A549 (cell line): ENCODE data around the gene SH3PXD2A. TPM values are rescaled to one million over a fixed set of nuclear protein-coding genes. Genes with fewer than 3 reads are reported as not detected.

ENCODE experiments used
- ATAC-seq, 2 experiments: fragments of 200-7000 bp in 1 of 2; fragments of >200 bp in 1 of 2; cut with Nextera tagmentation in 1 of 2; cut with Tn5 transposase in 1 of 2; 3 replicates each; pipeline versions ENCODE4 v1.8.0 to v1.9.1; 2018 to 2020; ENCODE audit warnings: mild to moderate bottlenecking in 1 of 2, moderate library complexity in 1 of 2
- CTCF ChIA-PET: fragments of 300-600 bp; sonication (Branson Sonifier 250); formaldehyde crosslinking; extraction: SDS; loops from one replicate; lab custom pipeline; 2021; ENCODE audit warnings: antibody characterized with exemption, inconsistent platforms; lab: Yijun Ruan, JAX
- POLR2A ChIA-PET: fragments of 350-600 bp; formaldehyde crosslinking; extraction: SDS; loops from one replicate; lab custom pipeline; 2021; ENCODE audit warnings: antibody characterized with exemption, inconsistent platforms; lab: Yijun Ruan, JAX
- DNase-seq, 2 experiments: peaks; one replicate each; pipeline versions ENCODE4 v3.0.0 to v3.0.0-alpha.2; 2011 to 2016; ENCODE audit warnings: low read depth in 1 of 2, low spot score in 1 of 2
- FAIRE-seq: peaks from 2 replicates; lab custom pipeline; 2011; peaks lifted over from hg19 to GRCh38; lab: Jason Lieb, UNC
- H3K27ac ChIP-seq, 2 experiments: fragments of >200 bp; sonication (Bioruptor Twin); formaldehyde crosslinking; 3 replicates each; pipeline ENCODE4 v1.5.1; 2016 to 2017
- H3K4me1 ChIP-seq: fragments of >200 bp; sonication (Bioruptor Twin); formaldehyde crosslinking; 3 replicates; pipeline ENCODE4 v1.6.1; 2016
- H3K4me2 ChIP-seq: fragments of >200 bp; sonication (Bioruptor Twin); formaldehyde crosslinking; 3 replicates; pipeline ENCODE4 v1.6.1; 2016
- H3K4me3 ChIP-seq: fragments of >200 bp; sonication (Bioruptor Twin); formaldehyde crosslinking; 3 replicates; pipeline ENCODE4 v1.5.1; 2016
- H3K9me3 ChIP-seq: fragments of >200 bp; sonication (Bioruptor Twin); formaldehyde crosslinking; 3 replicates; pipeline ENCODE4 v1.6.1; 2016
- BHLHE40 ChIP-seq: IDR thresholded peaks from 2 replicates; pipeline ENCODE4 v1.6.1; 2012; ENCODE audit warnings: low read depth, low read length, inconsistent platforms
- CBX8 ChIP-seq: fragments of 200-600 bp; sonication (generic); IDR thresholded peaks from 2 replicates; pipeline ENCODE4 v1.6.1; 2016
- CHD2 ChIP-seq: fragments of 150-350 bp; IDR thresholded peaks from 2 replicates; pipeline ENCODE4 v1.6.1; 2014; ENCODE audit warnings: low read length; ENCODE audit not compliant: partially characterized antibody
- GATA3 ChIP-seq: IDR thresholded peaks from 2 replicates; pipeline ENCODE4 v1.6.1; 2012; ENCODE audit warnings: borderline replicate concordance
- HEYL ChIP-seq: fragments of 250-450 bp; sonication (Bioruptor Pico); IDR thresholded peaks from 2 replicates; pipeline ENCODE4 v1.8.0; 2021; ENCODE audit warnings: mild to moderate bottlenecking, moderate library complexity
- HOXA7 ChIP-seq: fragments of 250-450 bp; sonication (Bioruptor Pico); IDR thresholded peaks from 2 replicates; pipeline ENCODE4 v1.5.0; 2020; ENCODE audit warnings: mild to moderate bottlenecking, moderate library complexity
- HOXB5 ChIP-seq: fragments of 250-450 bp; sonication (Bioruptor Pico); IDR thresholded peaks from 2 replicates; pipeline ENCODE4 v1.5.0; 2020; ENCODE audit warnings: mild to moderate bottlenecking, moderate library complexity
- JUNB ChIP-seq: fragments of >200 bp; sonication (Bioruptor Twin); formaldehyde crosslinking; IDR thresholded peaks from 2 replicates; pipeline ENCODE4 v1.6.1; 2016
- KDM1A ChIP-seq: fragments of 200-600 bp; sonication (generic); IDR thresholded peaks from 2 replicates; pipeline ENCODE4 v1.6.1; 2016; ENCODE audit warnings: low read depth, mild to moderate bottlenecking
- KDM5A ChIP-seq: fragments of 200-600 bp; sonication (generic); IDR thresholded peaks from 2 replicates; pipeline ENCODE4 v1.6.1; 2016; ENCODE audit warnings: antibody characterized with exemption, mild to moderate bottlenecking
- MAZ ChIP-seq: fragments of 150-350 bp; IDR thresholded peaks from 2 replicates; pipeline ENCODE4 v1.6.1; 2014; ENCODE audit warnings: antibody characterized with exemption, low read depth, low read length, borderline replicate concordance
- NFE2L2 ChIP-seq: fragments of 150-350 bp; conservative IDR thresholded peaks from 2 replicates; pipeline ENCODE4 v1.6.1; 2014; ENCODE audit warnings: low read length
- NR3C1 ChIP-seq: fragments of >200 bp; sonication (Bioruptor Twin); formaldehyde crosslinking; IDR thresholded peaks from 3 replicates; pipeline ENCODE4 v1.6.1; 2017
- PHF8 ChIP-seq: fragments of 200-600 bp; sonication (generic); IDR thresholded peaks from 2 replicates; pipeline ENCODE4 v1.6.1; 2016; ENCODE audit warnings: low read depth, mild to moderate bottlenecking, antibody characterized with exemption, moderate library complexity, borderline replicate concordance
- RAD21 ChIP-seq, 2 experiments: fragments of >200 bp in 1 of 2; sonication (Bioruptor Twin) in 1 of 2; formaldehyde crosslinking in 1 of 2; IDR thresholded peaks in 1 of 2; conservative IDR thresholded peaks in 1 of 2; 2 replicates in 1 of 2; 3 replicates in 1 of 2; pipeline ENCODE4 v1.6.1; 2012 to 2018; ENCODE audit warnings: inconsistent platforms in 1 of 2
- RCOR1 ChIP-seq: fragments of 150-350 bp; IDR thresholded peaks from 2 replicates; pipeline ENCODE4 v1.6.1; 2014; ENCODE audit warnings: antibody characterized with exemption, low read length, low read depth
- RNF2 ChIP-seq: fragments of 200-600 bp; sonication (generic); IDR thresholded peaks from 2 replicates; pipeline ENCODE4 v1.6.1; 2016; ENCODE audit warnings: low read depth, mild to moderate bottlenecking, antibody characterized with exemption, moderate library complexity, borderline replicate concordance
- SREBF2 ChIP-seq: fragments of 450-650 bp; IDR thresholded peaks from 2 replicates; pipeline ENCODE4 v1.6.1; 2014; ENCODE audit warnings: mild to moderate bottlenecking, moderate library complexity
- ZFP36 ChIP-seq: fragments of 450-650 bp; IDR thresholded peaks from 2 replicates; pipeline ENCODE4 v1.6.1; 2014; ENCODE audit warnings: borderline replicate concordance; ENCODE audit not compliant: partially characterized antibody
- ZNF302 ChIP-seq: fragments of 250-450 bp; sonication (Bioruptor Pico); IDR thresholded peaks from 2 replicates; pipeline ENCODE4 v1.9.0; 2021; ENCODE audit warnings: inconsistent platforms, mild to moderate bottlenecking, moderate library complexity
- ZSCAN20 ChIP-seq: fragments of 250-450 bp; sonication (Bioruptor Pico); IDR thresholded peaks from 2 replicates; pipeline ENCODE4 v1.8.0; 2022; ENCODE audit warnings: mild to moderate bottlenecking, moderate library complexity
- WGBS: methylation state at CpG from one replicate; pipeline ENCODE4 v1.1.6; 2017; ENCODE audit errors: missing lambda C conversion rate; 5-methylcytosine and 5-hydroxymethylcytosine counted together
- polyA plus RNA-seq, 4 experiments: library from polyadenylated mRNA; depleted of rRNA in 3 of 4; stranded (reverse); fragments of >200 nt; fragmentation: RNase III in 1 of 4; extraction: RNeasy Plus Mini Kit Qiagen cat#74134 plus additional on column Dnase treatment in 1 of 4; gene quantifications; 2 replicates in 3 of 4; 3 replicates in 1 of 4; pipeline ENCODE4 v1.2.3, GENCODE V29; 2011 to 2017
- TF ChIP-seq, protein P1 (sequence below): fragments of 250-450 bp; sonication (Bioruptor Pico); IDR thresholded peaks from 2 replicates; pipeline ENCODE4 v1.5.0; 2021; ENCODE audit warnings: mild to moderate bottlenecking, moderate library complexity, borderline replicate concordance
- TF ChIP-seq, protein P2 (sequence below): IDR thresholded peaks from 2 replicates; pipeline ENCODE4 v1.6.1; 2012
- TF ChIP-seq, protein P3 (sequence below): fragments of 200-600 bp; sonication (generic); IDR thresholded peaks from 2 replicates; pipeline ENCODE4 v1.6.1; 2016; ENCODE audit warnings: antibody characterized with exemption, mild to moderate bottlenecking, moderate library complexity

The SH3PXD2A gene
- polyA plus RNA-seq, 2 of the 4 experiments (the other 2 are of a cell fraction): 2.4 to 3.9 TPM

DNA sequence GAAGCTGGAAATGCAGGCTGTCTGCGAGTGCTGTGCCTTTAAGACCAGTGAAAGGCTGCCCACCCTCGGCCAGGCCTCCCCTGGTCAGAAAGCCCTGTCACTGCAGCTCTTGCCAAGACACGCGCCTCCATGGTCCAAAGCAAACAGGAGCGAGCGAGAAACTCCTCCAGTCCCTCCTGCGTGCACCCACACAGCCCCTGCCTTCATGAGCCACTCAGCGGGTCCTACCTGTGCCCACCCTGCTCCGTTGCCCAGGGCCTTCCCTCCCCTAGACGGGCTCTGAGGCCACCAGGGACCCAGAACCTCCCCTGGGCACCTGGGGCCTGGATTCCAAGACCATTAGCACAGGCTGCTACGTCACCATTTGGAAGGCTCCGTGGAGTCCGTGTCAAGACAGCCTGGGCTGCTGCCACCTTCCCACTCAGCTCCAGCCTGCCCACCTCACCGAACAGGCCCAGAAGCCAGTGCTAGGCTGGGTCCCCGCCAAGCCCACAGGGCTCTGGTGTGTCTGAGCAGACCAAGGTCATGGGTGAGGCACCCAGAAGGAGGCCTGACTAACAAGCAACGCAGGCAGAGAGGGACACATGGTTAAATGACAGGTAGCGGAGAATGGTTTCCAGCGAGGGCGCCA, 217.3 kb downstream of the SH3PXD2A start:
- ATAC-seq: no peak
- no peak overlapping the region; a peak in 1 of 6 replicates for H3K27ac ChIP-seq
- POLR2A ChIA-PET: no interaction called here
- no peak overlapping the region for H3K4me3 ChIP-seq
- DNase-seq: no peak
- H3K4me1 ChIP-seq: no peaks in the 10 kb centered on the region; the same call in 2 of the 3 replicates
- FAIRE-seq: no peak
- CTCF ChIA-PET: interaction anchor here (0.6 to 2.5 kb wide), 5 partner anchors 33 to 74 kb away, joined by 3 to 12 read pairs (median 4); no protein-coding TSS in a partner anchor
- 85% methylated on average over 16 of the region's 19 CpGs for WGBS
- no peak for TF ChIP-seq MAZ
- TF ChIP-seq, protein P1, sequence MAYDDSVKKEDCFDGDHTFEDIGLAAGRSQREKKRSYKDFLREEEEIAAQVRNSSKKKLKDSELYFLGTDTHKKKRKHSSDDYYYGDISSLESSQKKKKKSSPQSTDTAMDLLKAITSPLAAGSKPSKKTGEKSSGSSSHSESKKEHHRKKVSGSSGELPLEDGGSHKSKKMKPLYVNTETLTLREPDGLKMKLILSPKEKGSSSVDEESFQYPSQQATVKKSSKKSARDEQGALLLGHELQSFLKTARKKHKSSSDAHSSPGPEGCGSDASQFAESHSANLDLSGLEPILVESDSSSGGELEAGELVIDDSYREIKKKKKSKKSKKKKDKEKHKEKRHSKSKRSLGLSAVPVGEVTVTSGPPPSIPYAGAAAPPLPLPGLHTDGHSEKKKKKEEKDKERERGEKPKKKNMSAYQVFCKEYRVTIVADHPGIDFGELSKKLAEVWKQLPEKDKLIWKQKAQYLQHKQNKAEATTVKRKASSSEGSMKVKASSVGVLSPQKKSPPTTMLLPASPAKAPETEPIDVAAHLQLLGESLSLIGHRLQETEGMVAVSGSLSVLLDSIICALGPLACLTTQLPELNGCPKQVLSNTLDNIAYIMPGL: no peak
- no peak for TF ChIP-seq HOXB5 (CRISPR knock-in tag)
- no peak for TF ChIP-seq RAD21 (conservative IDR thresholded peaks at IDR 0.05 in 1 of 2, IDR thresholded peaks at IDR 0.05 in 1 of 2)
- no peak for TF ChIP-seq NR3C1
- TF ChIP-seq, protein P2, sequence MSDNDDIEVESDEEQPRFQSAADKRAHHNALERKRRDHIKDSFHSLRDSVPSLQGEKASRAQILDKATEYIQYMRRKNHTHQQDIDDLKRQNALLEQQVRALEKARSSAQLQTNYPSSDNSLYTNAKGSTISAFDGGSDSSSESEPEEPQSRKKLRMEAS: no peak
- TF ChIP-seq ZSCAN20: no peak
- no peak for TF ChIP-seq CHD2
- TF ChIP-seq CBX8: no peak
- no peak for TF ChIP-seq JUNB
- no peak for TF ChIP-seq KDM5A
- no peak for TF ChIP-seq KDM1A
- TF ChIP-seq ZFP36: no peak
- H3K4me2 ChIP-seq: no peak overlapping the region
- no peaks in the 10 kb centered on the region for H3K9me3 ChIP-seq

DNA sequence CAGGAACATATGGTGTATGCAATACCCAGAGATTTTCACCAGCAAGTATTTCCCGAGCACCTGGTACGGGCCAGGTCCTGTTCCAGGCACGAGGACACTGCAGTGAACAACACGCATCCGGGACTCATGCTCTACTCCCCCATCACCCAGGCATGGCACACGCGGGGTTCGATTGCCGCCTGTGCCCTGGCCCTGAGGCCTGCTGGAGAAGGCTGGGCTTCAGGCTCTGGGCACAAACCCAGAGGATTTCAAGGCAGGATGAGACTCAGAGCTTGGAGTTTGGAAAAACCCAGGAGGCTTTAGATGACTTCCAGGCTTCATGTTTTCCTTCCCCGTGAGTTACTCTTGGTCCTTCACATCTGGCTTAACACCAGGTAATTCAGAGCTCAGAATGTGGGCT, 218.4 kb downstream of the SH3PXD2A start:
- CTCF ChIA-PET: interaction anchor here (0.7 to 2.5 kb wide), 6 partner anchors 15 to 76 kb away, joined by 3 to 12 read pairs (median 4); no protein-coding TSS in a partner anchor
- Histone ChIP-seq H3K27ac (no peak overlapping the region), H3K9me3 (no peaks in the 10 kb centered on the region), H3K4me2 (no peak overlapping the region), H3K4me1 (no peaks in the 10 kb centered on the region; the same call in 2 of the 3 replicates), H3K4me3 (no peak overlapping the region)
- no peak for TF ChIP-seq RNF2
- no peak for TF ChIP-seq HOXB5 (CRISPR knock-in tag)
- no peak for TF ChIP-seq RCOR1
- no peak for TF ChIP-seq BHLHE40
- TF ChIP-seq ZNF302: no peak
- TF ChIP-seq NFE2L2: no peak
- TF ChIP-seq HOXA7: no peak
- TF ChIP-seq SREBF2: no peak
- TF ChIP-seq GATA3: no peak
- TF ChIP-seq HEYL: no peak
- TF ChIP-seq, protein P3, sequence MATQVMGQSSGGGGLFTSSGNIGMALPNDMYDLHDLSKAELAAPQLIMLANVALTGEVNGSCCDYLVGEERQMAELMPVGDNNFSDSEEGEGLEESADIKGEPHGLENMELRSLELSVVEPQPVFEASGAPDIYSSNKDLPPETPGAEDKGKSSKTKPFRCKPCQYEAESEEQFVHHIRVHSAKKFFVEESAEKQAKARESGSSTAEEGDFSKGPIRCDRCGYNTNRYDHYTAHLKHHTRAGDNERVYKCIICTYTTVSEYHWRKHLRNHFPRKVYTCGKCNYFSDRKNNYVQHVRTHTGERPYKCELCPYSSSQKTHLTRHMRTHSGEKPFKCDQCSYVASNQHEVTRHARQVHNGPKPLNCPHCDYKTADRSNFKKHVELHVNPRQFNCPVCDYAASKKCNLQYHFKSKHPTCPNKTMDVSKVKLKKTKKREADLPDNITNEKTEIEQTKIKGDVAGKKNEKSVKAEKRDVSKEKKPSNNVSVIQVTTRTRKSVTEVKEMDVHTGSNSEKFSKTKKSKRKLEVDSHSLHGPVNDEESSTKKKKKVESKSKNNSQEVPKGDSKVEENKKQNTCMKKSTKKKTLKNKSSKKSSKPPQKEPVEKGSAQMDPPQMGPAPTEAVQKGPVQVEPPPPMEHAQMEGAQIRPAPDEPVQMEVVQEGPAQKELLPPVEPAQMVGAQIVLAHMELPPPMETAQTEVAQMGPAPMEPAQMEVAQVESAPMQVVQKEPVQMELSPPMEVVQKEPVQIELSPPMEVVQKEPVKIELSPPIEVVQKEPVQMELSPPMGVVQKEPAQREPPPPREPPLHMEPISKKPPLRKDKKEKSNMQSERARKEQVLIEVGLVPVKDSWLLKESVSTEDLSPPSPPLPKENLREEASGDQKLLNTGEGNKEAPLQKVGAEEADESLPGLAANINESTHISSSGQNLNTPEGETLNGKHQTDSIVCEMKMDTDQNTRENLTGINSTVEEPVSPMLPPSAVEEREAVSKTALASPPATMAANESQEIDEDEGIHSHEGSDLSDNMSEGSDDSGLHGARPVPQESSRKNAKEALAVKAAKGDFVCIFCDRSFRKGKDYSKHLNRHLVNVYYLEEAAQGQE: no peak
- TF ChIP-seq, protein P2: no peak
- no peak for TF ChIP-seq PHF8
- WGBS: 86% methylated on average over 10 of the region's 10 CpGs
- ATAC-seq: no peak
- FAIRE-seq: no peak
- no peak for DNase-seq
- POLR2A ChIA-PET: no interaction called here
